ENCODE measurements around the gene PMPCB.

GRCh38 chr7:103341466-103341865, 44.2 kb downstream of the PMPCB start:
- no peak for TF ChIP-seq FOS (IDR thresholded peaks at IDR 0.05; ENCODE audit: borderline replicate concordance, insufficient read depth, low read length)
- TF ChIP-seq POLR2A (IDR thresholded peaks at IDR 0.05; ENCODE audit: low read depth, low read length) = no peak

Measured in endothelial cell of umbilical vein (primary cell).